ENCODE data around the gene THSD1.
"Not testable (repeated sequence)": the region's sequence is repeated elsewhere in the genome, so short reads cannot be mapped to it uniquely, and the experiment has no call there.

THSD1 gene

DNA sequence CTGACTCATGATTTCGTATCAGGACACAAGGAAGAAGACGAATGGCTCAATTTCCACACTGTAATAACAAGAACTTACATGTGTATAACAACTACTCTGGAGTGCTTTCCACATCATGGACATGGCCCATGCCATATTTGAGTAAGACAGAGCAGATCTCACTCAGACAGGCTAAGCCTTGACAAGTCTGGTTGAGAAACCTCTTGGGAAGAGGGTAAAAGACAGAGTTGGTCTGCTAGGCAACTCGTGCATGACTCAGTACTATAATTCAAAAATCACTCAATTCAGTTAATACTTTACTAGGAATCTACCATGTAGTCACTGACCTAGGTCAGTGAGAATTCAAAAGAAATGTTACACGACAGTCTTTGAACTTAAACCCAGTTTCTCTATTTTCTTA, 5.7 kb upstream of the THSD1 start:
- no peak for DNase-seq (ENCODE audit: low spot score)

- DNase-seq (ENCODE audit: low spot score) = not testable (repeated sequence)
These were observed 2.2 kb upstream of the THSD1 start for GRCh38 chr13:52408071-52408658.

DNA sequence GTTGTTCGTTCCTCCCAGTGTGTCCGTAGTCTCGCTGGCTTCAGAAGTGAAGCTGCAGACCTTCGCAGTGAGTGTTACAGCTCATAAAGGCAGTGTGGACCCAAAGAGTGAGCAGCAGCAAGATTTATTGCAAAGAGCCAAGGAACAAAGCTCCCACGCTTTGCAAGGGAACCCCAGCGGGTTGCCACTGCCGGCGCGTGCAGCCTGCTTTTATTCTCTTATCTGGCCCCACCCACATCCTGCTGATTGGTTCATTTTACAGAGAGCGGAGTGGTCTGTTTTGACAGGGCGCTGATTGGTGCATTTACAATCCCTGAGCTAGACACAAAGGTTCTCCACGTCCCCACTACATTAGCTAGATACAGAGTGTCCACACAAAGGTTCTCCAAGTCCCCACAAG, 1.5 kb upstream of the THSD1 start:
- not testable (repeated sequence) for DNase-seq (ENCODE audit: low spot score)

- DNase-seq (ENCODE audit: low spot score) = no peak
These were observed 657 bp upstream of the THSD1 start for GRCh38 chr13:52406629-52407028.

GRCh38 chr13:52405369-52405766, 604 bp downstream of the THSD1 start:
- DNase-seq (ENCODE audit: low spot score) = no peak

DNA sequence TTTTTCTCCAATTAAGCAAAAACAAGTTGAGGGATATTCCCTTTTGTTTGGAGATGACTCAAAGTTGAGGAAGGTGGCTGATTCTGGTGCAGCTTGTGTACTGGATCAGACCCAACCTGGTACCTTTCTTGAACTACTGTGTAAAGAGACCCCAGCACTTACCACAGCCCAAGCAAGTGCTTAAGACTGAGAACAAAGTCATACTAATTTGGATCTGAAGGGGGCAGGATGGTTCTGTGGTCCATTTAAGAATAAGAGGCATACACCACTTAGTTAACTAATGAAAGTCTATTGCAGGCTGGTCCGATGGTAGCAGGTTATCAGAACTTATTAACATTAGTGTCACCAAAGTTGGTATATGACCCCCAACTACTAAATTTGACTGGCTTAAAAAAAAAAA, 6.3 kb downstream of the THSD1 start:
- peak; percentile 11 for DNase-seq (ENCODE audit: low spot score)

GRCh38 chr13:52399046-52399445, 6.9 kb downstream of the THSD1 start:
- DNase-seq (ENCODE audit: low spot score) = no peak

DNA sequence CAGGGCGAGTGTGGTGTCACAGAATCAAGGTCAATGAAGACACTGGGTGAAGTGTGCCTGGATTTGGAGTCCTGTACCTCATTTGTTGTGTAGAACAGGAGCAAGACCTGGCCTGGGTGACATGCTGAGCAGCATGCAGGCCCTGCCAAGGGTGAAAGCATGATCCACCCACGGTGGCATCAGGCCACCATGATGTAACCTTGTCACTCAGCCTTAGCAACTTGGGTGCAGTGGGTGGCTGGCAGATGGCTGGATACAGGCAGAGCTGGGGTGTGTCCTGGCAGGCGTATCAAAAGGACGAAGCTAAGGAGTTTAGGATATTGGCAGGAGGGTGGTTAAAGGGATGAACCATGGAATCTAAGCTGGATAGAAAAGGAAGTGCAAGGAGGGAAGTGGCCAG, 10.3 kb downstream of the THSD1 start:
- no peak for DNase-seq (ENCODE audit: low spot score)

GRCh38 chr13:52394586-52394985, 11.4 kb downstream of the THSD1 start:
- DNase-seq (ENCODE audit: low spot score) = no peak

GRCh38 chr13:52393572-52394357, 12.2 kb downstream of the THSD1 start:
- no peak for DNase-seq (ENCODE audit: low spot score)

DNA sequence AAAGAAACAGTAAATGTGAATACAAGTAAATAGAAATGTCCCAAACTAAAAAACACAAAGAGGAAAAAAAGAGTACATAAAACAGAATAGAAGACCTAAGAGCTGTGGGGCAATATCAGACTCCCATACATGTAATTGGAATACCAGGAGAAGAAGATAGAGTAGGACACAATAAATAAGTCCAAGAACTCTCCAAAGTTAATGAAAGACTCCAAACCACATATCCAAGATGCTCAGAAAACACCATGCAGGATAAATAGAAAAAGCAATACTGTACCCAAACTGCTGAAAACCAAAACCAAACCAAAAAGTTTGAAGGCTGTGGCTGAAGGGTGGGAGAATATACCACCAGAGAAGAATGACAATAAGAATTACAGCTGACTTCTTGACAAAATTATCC, 18.3 kb downstream of the THSD1 start:
- no peak for DNase-seq (ENCODE audit: low spot score)

- DNase-seq (ENCODE audit: low spot score) = no peak
These were observed 20.1 kb downstream of the THSD1 start for GRCh38 chr13:52385870-52386269.

DNA sequence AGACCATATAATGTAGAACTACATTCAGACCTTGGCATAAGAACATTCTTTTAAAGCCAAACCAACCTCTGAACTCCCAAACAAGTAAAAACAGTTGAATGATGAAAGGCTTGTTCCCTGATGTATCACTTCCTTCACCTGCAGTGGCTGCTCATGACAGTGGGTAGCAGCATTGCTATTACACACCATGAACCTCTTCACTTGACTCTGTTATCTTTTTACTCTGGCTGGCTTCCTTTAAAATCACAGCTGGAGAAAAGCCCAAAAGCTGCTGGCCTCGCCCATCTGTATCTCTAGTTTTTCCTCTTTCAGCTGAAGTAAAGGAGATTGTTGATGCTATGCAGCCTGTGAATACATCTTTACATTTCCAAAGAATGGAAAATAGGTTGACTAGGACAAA, 22.6 kb downstream of the THSD1 start:
- DNase-seq (ENCODE audit: low spot score) = no peak

DNA sequence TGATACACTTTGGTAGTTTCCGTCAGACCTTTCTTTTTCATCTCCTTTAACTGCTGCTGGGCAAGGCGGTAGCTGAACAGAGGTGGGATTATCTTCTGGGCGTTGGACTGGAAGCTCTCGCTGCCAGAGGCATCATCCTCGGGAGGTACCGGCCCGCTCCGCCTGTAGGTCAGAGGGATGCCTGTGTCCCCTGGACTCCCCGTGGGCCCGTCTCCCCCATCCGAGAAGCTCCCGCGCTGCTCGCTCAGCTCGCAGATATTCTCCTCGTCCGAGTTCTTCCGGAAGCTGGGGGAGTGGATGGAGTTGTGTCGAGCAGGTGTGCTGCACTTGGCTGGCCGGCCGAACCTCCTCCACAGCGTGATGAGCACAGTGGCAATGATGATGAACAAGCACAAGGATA, 27.7 kb downstream of the THSD1 start:
- DNase-seq (ENCODE audit: low spot score) = no peak

DNA sequence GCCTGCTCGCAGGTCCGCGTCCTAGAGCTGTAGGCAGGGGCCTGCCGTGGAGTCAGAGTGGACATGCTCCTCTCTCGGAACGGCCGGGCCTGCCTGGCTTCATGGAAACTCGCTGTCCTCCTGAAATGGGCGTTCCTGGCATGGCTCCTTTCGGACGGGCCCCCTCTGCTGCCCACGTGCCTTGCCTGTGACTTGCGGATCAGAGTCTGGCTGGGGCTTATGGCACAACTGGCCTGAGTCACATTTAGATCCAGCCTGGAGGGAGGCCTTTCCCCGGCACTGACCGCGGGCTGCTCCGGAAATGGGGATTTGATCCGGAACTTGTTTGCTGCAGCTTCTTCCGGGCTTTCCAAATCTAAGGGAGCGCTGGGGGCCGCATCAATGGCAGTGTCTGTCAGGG, 28.1 kb downstream of the THSD1 start:
- DNase-seq (ENCODE audit: low spot score) = no peak

GRCh38 chr13:52374873-52375411, 31.0 kb downstream of the THSD1 start:
- DNase-seq (ENCODE audit: low spot score) = no peak

DNA sequence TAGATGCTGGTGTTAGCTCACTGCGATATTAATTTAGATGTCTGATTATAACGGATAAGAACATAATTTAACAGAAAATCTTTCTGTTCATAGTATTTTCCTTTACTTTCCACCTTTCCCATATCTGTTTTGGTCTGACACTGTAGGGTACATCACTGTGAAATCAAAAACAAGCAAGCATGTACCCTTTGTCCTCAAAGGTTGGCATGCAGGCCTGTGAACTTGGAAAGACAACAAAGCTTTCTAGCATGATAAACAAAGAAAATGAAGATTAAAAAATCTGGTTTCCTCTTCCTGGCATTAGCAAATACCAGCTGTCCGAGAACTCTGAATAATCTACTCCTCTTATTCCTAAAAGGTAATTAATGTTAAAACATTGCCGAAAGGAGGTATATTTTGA, 31.6 kb downstream of the THSD1 start:
- DNase-seq (ENCODE audit: low spot score) = no peak

DNA sequence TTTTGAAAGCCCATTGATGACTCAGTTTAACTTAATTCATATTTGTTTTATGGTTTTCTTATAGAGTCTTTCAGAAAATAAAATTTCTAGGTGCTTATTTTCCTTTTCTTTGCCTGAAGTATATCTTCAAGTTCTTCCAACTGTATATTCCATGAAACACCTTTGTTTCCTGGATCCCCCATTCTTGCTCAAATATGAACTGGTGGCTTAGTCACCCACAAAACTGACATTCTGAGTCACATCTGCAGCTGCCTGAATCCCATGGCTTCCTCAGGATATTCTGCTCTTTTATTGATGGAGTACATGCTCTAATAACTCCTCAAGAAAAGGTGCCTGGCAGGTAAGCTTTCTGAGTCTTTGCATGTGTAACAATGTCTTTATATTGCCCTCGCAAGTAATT, 32.7 kb downstream of the THSD1 start:
- not testable (repeated sequence) for DNase-seq (ENCODE audit: low spot score)

GRCh38 chr13:52371736-52372247, 34.2 kb downstream of the THSD1 start:
- no peak for DNase-seq (ENCODE audit: low spot score)

GRCh38 chr13:52366291-52366690, 39.7 kb downstream of the THSD1 start:
- no peak for DNase-seq (ENCODE audit: low spot score)

DNA sequence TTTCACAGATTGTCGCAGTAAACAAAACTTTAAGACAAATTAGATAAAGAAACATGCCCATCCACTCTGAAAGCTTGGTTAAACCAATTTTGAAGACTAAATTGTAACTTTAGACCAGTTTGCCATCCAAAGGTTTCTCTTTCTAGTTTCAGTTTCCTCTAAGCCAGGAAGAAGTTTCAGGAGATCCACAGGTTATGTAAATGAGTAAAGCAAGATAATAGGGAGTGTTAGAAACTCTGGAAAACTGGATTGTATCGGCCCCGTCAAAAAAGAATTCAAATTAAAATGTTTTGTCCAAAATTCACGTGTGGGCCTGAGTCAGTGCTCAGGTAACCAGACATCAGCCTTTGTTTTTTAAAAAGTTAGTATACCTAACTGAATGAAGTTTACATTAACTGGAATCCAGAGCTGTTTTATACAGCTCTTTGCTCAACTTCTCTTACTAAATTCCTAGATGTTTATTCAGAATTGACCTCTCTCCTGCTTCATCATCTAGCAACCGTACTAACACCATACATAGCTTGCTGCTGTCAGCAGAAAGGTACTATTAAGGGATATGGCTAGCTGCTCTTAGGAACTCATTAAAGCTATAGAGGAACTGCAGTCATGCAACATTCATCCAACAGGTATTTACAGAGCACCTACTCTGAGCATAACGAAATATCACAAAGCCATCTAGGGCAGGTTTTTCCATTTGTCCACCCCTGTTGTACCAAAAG, 43.6 kb downstream of the THSD1 start:
- DNase-seq (ENCODE audit: low spot score) = not testable (repeated sequence)

- no peak for DNase-seq (ENCODE audit: low spot score)
These were observed 44.7 kb downstream of the THSD1 start for GRCh38 chr13:52361225-52361624.

DNA sequence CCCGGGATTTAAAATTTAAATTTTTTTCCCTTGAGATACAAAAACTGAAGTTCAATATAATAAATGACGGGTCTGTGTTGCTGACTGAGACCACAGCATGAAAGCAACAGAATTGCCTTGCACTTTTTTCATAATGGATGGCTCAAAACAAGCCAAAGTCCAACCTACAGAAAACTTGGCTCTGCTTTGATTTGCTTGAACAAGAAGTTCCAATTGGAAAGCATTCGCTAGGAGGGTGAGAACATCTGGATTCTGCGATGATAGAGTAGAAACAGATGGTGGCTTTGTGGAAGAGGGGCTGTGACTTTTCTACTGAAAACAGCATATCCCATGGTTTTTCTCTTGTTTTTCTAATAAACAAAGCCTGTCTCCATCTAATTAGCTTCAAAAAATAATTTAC, 46.4 kb downstream of the THSD1 start:
- no peak for DNase-seq (ENCODE audit: low spot score)
